Mucosa of gallbladder (tissue), 1 donor: ENCODE results near the gene IDI1. TPM values are rescaled to one million over a fixed set of nuclear protein-coding genes. Genes with fewer than 3 reads are reported as not detected.
"Not testable (repeated sequence)": the region's sequence is repeated elsewhere in the genome, so short reads cannot be mapped to it uniquely, and the experiment has no call there.

Source experiments
- DNase-seq: peaks from one replicate; pipeline ENCODE4 v3.0.0-alpha.2; 2020; ENCODE audit warnings: low spot score
- total RNA-seq: library from RNA; stranded (reverse); gene quantifications from one replicate; pipeline ENCODE4 v1.2.1, GENCODE V29; 2021
- donor health status: DM: no; HTN: no; CAD: no.

IDI1 gene
- 111 TPM for total RNA-seq

DNA sequence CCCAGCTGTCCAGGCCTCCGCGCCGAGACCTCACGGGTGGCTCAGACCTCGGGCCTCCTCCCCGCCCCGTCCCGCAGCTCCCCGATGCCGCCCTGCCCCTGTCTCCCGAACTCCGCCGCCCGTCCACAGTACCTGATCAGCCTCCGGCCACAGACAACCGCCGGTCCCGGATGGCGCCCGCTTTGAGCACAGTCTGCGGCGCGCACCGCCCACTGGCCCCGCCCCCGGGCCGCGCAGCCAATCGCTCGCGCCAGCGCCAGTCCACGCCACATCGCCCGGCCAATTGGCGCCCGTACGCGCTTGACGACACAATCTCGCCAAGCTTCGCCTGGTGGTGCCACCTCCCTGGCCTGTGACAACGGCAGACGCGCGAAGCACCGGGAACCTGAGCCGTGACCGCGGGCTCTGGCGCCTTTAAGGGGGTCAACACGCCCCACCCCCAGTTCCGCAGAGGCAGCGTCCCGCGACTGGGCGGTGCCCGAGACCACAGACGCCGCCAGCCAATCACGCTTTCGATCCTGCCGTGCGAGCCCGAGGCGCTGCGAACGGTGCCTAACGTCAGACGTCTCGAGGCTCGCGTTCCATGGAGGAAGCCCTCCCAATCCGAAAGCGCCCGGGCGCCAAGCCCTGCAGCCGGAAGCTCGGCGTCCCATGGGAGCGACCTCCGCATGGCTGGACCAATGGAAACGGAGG, at the start of gene IDI1:
Gene IDI1, minus strand, starts transcription at position 388 of the 693 bp plus-strand sequence. Its CDS starts 116 bp downstream, at position 272.
- peak; percentile 98 for DNase-seq

GRCh38 chr10:1097436-1097835, 48.5 kb upstream of the IDI1 start:
- DNase-seq: no peak

GRCh38 chr10:1096287-1096889, 47.5 kb upstream of the IDI1 start:
- DNase-seq: no peak

DNA sequence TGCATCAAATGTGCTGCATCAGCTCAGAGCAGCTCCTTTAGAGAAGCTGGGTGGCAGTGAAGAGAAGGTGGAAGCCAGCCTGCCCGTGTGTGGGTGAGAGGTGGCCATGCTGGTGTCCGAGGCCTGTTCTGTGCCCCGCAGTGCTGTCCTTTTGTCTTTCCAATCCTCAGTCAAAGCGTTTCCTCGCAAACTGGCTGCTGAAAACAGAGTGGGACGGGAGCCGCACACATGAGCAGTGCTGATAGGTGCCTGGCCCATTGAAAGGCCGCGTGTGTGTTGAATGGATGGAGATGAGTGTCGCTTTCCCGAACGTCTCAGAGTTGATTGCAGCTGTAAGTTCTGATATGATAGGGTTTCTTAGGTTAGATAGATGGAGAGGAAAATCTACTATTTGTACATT, 46.6 kb upstream of the IDI1 start:
- no peak for DNase-seq

- DNase-seq: no peak
Observed at GRCh38 chr10:1094112-1095057, 45.5 kb upstream of the IDI1 start.

- no peak for DNase-seq
Observed at GRCh38 chr10:1093696-1094095, 44.8 kb upstream of the IDI1 start.

DNA sequence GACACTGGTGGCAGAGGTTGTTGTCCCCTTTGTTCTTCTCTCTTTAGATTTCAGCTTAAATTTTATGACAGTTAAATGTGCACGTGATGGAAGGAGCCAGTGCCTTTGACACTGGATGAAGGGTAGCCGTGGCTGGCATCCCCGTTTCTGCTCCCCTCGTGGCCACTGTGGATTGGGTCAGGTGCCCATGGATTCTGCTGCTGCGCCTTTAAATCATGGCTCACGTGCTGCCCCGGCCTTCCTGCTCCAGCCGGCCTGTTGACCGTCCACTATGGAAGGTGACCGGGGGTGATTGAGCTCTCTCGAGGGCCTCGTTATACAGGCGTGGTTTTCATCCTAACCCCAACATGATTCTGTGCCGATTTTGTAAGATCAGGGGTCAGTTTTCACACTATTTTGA, 41.8 kb upstream of the IDI1 start:
- no peak for DNase-seq

DNA sequence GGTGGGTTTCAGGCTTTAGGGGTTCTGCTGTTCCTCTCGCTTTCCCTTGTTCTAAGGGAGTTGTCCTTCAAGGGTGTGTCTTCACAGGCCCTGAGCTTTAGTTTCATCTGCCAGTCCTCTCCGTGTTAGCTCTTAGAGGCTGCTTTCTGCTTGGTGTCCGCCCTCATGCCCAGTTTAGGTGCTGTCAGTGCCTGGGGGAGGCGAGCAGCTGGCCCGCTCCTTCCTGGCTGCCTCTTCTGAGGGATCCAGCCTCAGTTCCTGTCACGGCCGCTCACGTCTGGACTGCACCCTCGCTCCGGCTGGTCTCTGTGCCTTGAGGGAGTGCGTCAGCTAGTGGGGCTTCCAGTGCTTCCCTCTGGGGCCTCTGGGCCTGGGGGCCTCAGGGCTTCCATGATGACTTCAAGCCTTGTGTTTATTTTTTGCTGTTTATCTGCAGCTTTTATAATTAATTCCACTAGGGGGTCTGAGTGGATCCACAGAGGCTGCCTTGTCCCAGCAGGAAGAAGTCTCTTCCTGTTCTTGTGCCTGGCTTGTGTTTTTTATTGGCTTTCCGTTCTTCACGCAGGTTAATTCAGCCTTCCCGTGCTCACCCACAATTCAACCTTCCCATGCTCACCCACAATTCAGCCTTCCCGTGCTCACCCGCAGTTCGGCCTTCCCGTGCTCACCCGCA, 40.2 kb upstream of the IDI1 start:
- no peak for DNase-seq

DNA sequence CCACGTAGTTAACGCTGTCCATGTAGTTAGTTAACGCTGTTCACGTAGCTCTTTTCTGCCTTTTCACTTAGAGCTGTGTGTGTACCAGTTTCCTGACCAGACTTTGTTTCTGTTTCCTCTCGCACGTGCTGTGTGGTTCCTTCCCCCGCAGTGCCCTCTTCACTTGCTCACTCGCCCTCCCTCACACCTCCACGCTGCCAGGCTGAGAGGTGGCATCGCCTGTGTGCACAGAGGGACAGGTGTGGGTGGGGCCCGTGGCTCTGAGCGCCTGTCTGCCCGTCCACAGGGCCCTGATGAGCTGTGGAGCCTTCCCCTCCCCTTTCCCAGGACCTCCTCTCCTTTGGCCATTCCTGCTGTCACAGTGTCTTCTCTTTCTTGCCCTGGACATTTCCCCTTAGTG, 37.9 kb upstream of the IDI1 start:
- DNase-seq: no peak

GRCh38 chr10:1085258-1085657, 36.3 kb upstream of the IDI1 start:
- DNase-seq: no peak

DNA sequence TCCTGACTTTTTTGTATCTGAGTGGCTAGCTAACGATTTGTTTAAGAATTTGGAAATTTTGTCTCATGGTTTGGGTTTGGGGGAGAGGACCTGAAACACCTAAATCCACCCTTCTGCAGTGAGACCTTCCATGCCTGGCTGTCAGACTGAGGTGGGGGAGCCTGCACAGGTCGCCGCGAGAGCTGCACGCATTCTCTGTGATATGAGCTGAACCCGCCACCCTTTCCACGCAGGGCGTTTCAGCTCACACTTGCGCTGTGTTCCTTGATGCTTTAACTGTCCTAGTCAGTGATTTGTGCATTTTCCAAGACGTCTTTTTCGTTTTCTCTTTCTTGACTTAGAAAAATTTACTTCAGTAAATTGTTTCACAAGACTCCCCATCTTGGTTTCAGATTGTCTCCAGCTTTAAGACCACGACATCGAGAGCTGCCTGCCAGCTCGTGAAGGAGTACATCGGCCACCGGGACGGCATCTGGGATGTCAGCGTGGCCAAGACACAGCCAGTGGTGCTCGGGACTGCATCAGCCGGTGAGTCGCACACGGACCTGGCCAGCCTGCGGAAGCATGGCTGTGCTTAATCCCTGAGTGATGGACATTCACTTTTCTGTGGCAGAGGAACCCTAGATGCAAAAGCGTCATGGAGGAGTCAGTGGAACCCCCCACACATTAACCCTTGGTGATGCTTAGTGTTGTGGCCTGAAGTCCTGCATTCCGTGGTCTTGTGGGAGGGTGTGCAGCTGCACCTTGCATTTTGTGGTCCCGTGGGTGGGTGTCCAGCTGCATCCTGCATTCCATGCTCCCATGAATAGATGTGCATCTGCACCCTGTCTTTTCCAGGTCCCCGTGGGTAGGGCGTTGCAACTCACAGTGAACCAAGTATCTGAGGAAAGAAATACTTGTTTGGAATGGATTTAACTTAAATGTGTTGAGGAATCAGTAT, 35.4 kb upstream of the IDI1 start:
- no peak for DNase-seq

DNA sequence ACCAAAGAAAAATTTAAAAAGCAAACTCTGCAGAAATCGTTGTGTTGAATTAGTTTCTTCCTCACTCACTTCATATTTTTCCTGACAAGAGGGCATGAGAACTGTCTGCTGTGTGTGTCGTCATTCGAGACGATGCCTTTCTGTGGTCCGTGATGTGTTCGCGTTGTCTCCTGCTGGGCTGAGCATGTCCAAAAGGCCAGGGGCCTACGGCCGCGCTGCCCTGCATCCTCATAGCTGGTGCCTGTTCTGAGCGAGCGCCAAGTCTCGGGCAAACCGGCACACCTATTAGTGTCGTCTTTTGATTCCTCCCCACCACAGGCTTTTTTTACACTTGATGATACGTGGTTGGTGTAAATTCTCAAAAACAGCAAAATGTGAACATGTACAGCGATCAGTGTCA, 34.7 kb upstream of the IDI1 start:
- DNase-seq: no peak

DNA sequence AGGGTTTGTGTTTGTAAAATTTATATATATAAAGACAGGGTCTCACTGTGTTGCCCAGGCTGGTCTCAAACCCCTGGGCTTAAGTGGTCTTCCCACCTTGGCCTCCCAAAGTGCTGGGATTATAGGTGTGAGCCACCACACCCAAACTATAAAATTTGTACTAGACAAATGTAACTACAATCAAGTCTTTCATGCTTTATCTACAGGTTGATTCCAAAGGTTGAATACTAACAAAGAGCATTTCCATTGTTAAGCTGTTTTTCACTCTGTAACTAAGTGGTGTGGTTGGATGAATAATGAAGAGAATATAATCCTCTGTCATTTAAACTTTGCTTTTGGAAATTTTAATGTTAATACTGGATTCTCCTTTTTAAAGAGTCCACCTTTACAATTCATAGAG, 29.7 kb upstream of the IDI1 start:
- no peak for DNase-seq

DNA sequence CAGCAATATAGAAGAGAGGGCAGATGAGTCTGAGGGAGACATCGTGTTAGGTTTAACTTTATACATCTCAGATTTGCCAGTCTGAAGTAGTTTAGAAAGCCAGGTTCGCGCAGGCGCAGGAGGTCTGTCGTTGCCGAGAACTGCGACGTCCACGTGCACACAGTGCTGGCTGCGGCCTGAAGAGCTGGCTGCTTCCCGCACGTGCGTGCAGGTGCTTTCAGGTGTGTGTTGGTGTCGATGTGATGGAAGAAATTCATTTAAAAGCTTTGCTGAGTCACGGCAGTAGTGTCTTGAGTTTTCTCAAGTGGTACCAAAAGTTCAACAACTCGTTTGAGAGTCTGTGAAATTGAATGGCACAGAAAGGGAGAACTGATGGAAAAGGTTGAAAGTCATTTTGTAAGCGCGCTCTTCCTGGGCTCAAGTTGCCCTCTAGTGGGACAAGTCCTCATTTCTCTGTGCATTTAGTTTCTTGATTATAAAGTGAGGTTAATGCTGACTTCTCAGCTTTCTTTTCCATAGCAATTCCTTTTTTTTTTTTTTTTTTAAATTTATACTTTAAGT, 25.9 kb upstream of the IDI1 start:
- DNase-seq: no peak

GRCh38 chr10:1074052-1074747, 25.3 kb upstream of the IDI1 start:
- no peak for DNase-seq

- DNase-seq: no peak
Observed at GRCh38 chr10:1070919-1071318, 22.0 kb upstream of the IDI1 start.

- DNase-seq: no peak
Observed at GRCh38 chr10:1068380-1069361, 19.8 kb upstream of the IDI1 start.

- DNase-seq: not testable (repeated sequence)
Observed at GRCh38 chr10:1066734-1067133, 17.8 kb upstream of the IDI1 start.

GRCh38 chr10:1064964-1065247, 16.0 kb upstream of the IDI1 start:
- DNase-seq: no peak
